ENCODE measurements around the gene EIPR1.

Gene EIPR1

DNA sequence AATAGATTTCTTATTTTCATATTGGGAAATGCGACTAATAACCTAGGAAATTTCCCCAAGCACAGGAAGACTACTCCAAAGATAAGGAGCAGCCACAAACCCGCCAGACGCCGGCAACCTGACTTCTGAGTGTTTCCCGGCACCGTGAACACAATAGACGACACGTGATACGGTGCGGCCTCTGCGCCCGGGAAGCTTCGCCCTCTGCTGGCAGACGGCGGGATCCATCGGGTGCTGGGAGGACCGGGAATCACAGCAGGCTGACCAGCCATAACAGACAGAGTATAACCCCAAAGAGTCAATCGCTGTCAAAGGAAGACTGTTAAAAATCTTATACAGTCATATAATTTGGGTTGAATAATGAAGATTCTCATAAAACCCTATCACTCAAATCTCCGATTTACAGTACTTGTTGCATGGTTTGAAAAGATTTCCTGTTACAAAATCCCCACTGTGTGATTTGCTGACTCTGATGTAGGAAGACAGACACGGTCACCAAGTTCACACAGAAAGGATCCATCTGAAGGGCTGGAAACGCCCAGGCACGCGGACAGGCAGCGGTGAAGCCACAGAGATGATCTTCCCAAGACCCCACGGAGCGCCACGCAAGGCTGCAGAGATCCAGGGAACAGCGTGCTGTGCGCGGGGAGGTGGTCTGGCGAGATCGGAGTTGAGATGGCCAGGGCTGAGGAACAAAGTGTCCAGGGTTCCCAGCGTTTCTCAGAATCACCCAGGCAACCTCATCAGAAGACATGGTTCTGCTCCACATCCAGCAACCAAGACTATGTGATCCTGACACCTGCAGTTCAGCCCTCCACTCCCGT is 73.8 kb downstream of the EIPR1 start:
- peak; percentile 38 for DNase-seq (ENCODE audit: low read depth)

DNA sequence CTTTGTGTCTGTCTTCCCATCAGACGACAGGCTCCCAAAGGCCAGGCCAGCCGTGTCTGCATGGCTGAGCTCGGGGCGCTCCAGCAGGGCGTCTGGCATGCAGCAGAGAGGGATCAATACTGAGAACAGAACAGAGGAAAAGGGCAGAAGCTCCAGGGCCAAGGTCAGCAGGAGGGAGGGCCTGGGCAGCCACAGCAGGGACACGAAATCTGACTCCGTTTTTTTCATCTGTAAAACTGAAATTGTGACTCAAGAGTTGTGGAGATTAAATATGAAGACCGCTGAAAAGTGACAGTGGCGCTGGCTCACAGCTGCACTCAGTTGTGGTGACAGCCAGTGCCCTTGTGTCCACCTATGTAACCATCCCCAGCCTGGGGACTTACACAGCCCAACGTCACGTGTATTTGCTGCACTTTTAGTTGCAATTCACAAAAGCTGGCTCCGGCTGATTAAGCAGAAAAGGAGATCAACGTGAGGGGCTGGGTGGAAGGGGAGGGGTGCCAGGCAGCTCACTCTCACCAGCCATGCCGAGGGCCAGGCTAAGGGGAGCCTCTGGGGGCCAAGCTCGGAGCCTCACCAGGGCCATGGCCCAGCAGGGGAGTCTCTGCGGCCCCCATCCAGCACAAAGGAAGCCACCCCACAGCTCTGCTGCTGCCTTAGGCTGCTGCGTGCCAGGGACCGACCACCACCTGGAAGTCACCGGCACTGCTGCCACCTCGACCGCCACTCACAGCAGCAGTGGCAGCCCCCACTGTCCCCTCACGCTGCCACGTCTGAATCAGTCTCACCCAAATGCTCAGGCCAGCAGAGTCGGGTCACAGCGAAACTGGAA is 74.7 kb downstream of the EIPR1 start:
- DNase-seq (ENCODE audit: low read depth) = no peak

DNA sequence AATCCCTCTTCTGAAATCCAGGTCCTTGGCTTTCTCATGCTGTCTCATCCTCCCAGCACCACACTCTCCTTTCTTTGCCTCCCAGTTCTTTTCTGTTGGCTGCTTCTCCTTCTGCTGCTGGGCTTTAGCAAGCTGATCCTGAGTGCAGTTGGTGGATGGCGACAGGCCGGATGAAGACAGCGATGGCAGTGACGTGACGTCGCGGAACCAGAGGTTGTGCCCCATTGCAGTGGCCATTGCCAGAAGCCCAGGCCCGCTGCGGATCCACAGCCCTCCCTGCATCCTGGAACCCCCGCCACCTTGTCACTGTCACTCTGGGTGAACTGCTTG is 75.2 kb downstream of the EIPR1 start:
- DNase-seq (ENCODE audit: low read depth) = no peak

DNA sequence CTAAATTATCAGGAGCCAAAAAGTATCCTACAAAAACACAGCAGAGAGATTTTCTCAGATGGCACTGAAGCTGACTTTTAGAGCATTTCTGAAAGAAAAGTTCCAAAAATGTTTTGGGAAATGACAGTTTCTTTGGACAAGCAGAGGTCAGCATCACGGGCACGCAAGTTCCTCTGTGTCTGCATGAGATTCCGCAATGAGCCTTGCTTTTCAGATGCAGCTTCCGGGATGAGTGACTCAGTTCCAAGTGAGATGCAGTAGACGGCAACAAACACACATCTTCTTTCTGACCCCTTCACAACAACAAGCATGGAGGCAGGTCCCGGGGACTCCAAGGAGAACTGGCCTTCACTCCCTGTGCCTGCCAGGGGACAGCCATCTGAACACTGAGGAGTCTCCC is 76.6 kb downstream of the EIPR1 start:
- no peak for DNase-seq (ENCODE audit: low read depth)

DNA sequence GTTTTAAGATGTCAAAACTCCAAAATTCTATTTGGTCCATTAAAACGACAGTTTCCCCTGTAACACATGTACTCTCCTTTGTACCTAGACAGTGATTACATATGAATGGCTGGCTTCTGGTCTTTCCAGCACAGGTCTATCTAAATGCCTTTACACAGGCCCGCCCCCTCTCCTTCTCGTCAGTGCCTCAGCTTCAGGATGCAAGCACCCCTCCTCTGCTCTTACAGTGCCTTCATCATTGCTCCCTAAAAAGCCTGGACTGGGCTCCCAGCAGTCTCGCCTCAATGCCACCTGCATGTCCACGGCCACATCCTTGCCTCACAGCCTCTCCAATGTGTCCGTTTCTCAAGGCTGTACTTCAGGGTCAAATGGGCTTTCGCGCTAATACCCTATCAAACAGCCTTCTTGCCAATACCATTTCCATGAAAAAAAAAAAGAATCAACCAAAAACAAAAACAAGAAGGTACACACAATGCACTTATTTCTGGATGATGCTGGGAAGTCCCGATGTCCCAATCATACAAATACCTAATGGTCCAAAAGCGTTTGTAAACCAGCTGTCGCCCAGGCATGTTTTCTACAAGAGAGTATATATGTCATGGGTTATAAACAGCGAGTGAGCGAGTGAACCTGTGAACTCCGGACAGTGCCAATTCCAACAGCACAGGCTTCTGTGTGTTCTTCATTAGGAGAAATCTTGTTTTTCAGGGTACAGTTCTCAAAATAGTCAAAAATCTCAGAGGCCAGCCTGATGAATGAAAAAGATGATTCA is 77.2 kb downstream of the EIPR1 start:
- DNase-seq (ENCODE audit: low read depth) = no peak

DNA sequence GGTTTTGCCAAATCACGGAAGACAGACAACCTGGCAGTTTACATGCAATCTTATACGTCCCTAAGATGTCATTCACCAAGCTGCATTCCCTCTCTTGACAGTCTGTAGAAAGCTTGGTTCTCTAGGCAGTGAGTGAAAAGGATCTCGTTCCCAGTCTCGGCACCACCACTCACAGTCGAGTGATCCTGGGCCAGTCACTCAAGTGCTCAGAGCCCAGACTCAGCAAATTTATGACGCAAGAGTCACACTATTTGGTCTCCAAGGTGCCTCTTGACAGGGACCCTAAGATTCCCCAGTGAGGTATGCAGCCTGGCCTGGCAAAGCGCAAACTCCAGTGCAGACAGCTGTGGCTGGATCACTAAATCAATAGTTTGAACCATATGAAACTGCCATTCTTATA is 77.9 kb downstream of the EIPR1 start:
- no peak for DNase-seq (ENCODE audit: low read depth)

DNA sequence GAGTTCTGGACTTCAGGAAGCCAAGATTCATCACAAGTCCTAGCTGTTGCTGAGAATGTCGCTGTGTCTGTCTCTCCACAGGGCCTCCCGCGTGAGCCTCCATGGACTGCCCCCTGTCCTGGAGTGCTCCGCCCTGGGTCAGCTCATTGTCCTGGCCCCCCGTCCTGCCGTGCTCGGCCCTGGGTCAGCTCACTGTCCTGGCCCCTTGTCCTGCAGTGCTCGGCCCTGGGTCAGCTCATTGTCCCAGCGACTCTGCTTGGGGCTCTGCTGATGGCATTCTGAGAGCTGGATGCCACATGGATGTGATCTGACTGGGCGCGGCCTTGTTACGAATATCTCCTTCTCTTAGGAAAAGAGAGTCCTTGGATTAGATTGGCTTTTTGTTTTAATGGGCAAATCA is 78.5 kb downstream of the EIPR1 start:
- no peak for DNase-seq (ENCODE audit: low read depth)

DNA sequence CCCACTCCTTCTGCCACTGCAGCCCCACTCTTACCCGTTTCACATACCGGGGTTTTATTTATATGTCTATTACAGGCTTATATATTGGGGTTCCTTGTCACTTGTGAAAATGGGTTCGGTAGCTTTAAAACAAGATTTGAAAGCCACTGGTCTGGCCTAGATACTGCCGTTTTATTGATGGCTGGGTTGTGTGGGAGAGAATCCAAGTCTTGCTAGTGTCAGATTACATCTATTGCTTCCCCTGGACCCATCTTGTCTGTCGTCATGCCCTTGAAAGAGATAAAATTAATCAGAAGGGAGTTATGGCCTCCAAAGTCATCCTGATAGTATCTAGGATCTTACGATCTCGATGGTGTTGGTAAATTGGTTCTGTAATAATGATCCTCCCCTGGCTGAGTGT is 79.4 kb downstream of the EIPR1 start:
- DNase-seq (ENCODE audit: low read depth) = no peak

DNA sequence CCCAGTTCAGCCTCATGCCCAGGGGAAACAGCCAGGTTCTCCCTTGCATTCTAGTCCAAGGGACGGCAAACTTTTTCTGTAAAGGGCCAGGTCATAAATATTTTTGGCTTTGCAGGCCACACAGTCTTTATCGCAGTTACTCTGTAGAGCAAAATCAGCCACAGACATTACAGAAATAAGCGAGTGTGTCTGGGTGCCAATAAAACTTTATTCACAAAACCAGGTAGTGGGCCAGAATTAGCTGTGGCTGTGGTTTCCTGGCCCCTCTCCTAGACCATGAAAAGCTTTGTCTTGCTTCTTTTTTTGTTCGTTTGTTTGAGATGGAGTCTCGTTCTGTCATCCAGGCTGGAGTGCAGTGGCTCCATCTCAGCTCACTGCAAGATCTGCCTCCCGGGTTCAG is 80.1 kb downstream of the EIPR1 start:
- DNase-seq (ENCODE audit: low read depth) = no peak

DNA sequence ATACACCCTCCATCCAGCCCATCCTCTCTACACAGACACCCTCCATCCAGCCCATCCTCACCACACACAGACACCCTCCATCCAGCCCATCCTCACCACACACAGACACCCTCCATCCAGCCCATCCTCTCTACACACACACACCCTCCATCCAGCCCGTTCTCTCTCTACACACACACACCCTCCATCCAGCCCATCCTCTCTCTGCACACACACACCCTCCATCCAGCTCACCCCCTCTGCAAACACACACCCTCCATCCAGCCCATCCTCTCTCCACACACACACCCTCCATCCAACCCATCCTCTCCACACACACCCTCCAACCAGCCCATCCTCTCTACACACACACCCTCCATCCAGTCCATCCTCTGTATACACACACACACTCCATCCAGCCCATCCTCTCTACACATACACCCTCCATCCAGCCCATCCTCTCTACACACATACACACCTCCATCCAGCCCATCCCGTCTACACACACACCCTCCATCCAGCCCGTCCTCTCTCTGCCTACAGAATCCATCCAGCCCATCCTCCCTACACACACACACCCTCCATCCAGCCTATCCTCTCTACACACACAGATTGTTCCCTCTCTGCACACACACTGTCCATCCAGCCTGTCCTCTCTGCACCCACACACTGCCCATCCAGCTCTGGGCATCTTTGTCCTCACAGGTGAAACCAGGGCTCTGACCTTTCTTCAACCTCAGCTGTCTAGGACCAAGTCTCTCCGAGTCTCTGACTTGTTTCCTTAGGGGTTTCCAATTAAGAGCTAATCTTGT is 81.2 kb downstream of the EIPR1 start:
- no peak for DNase-seq (ENCODE audit: low read depth)

DNA sequence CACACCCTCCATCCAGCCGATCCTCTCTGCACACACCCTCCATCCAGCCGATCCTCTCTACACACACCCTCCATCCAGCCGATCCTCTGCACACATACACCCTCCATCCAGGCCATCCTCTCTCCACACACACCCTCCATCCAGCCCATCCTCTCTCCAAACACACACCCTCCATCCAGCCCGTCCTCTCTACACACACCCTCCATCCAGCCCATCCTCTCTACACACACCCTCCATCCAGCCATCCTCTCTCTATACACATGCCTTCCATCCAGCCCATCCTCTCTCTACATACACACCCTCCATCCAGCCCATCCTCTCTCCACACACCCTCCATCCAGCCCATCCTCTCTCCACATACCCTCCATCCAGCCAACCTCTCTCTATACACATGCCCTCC is 83.1 kb downstream of the EIPR1 start:
- no peak for DNase-seq (ENCODE audit: low read depth)

DNA sequence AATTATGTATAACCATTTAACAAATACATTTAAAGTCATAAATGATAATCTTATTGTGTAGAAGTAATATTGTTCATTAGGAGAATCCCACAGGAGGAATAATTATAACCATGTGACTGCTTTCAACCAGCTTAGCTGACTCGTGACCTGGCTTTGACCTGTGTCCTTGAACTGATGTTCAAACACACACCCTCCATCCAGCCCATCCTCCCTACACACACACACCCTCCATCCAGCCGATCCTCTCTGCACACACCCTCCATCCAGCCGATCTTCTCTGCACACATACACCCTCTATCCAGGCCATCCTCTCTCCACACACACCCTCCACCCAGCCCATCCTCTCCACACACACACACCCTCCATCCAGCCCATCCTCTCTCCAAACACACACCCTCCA is 83.5 kb downstream of the EIPR1 start:
- no peak for DNase-seq (ENCODE audit: low read depth)

DNA sequence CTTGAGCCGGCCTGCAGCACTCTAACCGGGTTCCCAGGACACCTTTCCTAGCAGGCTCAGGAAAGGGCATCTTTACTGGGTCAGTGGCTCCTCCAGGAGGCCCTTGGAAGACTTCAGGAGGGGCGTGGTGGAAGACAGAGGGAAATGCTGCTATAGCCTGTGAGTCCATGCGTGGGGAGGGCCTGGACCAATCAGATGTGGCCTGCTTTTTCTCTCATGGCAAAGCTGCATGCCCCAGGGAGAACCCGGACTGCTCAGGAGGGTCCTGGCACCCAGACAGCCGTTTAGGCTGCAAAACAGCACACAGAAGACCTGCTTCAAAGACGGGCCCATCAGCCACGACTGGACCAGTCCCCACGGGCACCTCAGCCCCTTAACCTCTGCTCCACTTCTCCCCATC is 84.4 kb downstream of the EIPR1 start:
- no peak for DNase-seq (ENCODE audit: low read depth)

DNA sequence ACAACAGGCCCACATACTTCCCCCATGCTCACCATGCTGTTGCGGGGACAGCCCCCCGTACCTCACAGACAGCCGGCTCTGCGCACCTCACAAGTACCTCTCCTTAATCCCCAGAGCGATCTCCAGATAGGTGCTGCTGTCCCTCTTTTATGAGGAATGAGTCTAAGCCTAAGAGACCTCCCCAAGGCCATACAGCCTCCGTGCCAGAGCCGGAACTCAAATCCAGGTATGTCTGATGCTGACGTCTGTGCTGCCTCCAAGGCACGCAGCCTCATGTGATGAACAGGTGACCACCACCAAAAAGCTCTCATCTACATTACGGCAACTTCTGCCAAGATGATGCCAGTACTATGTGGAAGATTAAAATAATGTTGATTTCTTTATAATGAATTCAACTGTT is 85.2 kb downstream of the EIPR1 start:
- no peak for DNase-seq (ENCODE audit: low read depth)

DNA sequence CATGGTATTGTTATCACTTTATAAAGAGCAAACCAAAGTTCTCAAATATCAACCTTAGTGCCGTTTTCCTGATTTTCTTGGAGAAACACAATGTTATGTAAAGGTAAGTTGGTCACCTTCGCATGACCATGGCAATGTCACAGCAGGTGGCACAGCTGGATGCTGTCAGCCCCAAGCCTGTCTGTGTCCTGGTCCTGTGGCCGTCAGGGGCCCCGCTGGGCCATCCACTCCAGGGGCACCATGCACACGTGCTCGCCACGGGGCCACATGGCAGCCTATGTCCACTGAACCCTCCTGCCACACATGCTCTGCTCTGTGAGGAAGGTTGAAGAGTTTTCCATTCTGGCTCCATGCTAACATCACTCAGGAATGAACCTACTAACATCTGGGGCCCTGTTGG is 85.9 kb downstream of the EIPR1 start:
- no peak for DNase-seq (ENCODE audit: low read depth)

DNA sequence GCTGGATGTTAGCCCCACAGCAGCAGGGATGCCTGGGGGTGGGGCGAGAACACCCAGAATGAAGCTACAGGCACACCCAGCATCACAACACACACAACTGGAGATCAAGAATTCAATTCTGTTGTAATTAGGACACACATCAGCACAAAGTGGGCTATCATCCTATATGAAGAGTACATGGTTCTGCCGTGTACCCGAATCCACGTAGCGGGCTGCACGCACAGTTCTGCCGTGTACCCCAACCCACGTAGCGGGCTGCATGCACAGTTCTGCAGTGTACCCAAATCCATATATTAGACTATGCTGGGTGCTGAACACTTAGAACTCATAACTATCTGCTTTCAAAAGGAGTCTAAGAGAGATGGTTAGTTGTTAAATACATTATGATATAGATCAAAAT is 86.5 kb downstream of the EIPR1 start:
- DNase-seq (ENCODE audit: low read depth) = no peak

DNA sequence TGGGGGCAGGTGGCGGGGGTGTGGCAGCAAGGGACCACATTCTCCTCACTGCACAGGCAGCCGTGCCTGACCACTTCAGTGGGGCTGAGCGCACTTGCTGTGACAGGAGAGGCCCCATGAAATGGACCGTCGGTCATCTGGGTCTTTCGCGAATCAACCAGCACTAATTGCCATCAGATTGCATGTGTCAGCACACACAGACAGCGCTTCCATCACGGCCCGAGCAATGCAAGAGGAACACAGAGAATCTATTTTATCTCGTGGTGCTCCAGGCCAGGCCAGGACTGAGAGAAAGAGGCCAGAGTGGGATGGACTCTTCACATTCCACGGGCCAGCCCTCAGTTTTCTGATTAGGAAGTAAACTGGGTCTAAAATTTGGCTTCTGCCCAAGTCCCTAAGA is 87.0 kb downstream of the EIPR1 start:
- no peak for DNase-seq (ENCODE audit: low read depth)

DNA sequence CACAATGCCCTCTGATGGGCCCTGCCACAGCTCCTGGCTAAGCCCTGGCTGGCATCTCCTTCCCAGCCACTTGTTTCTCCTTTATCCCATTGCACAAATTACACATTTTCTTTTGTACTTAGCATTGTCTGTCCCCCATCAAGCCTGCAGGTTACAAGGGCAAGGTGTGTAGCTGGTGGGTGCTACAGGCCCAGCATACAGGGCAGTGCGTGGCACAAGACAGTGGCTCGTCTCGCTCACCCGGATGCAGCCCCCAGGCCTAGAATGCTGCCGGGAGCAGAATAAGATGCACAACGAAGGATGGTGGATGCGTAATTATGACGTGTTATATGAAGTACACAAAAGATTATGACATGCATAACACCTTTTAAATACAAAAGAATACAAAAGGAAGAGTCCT is 87.6 kb downstream of the EIPR1 start:
- no peak for DNase-seq (ENCODE audit: low read depth)

DNA sequence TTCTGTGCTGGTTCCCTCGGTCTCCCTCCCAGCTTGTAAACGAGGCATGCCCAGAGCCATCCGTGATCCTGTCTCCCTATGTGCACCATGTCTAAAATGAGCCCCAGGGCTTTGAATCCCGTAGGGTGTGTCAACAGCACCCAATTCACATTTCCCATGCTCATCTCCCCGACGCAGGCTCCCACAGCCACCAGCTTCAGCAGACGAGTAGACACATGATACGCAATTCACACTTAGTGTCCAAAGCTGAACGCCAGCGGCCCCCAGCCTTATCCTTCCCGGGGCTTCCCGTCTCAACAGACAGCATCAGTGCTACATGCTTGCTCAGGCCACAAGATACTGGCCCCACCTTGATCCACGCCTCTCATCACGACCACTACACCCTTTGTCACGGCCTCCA is 88.1 kb downstream of the EIPR1 start:
- no peak for DNase-seq (ENCODE audit: low read depth)

DNA sequence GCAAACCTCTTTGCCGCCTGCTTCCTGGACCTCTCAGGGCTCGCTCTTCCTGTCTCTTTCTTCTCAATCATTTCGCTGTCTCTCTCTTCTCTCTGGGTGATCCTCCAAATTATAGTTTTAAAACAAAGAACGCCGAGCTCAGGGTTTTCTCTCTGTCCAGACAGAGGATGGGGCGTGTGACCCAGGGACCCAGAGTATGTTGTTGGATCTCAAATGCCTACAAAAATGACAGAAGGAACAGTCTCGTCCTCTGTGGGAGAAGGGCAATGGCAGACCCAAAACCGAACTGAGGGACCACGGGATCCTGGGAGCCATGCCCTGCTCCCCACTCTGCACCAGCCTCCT is 88.5 kb downstream of the EIPR1 start:
- no peak for DNase-seq (ENCODE audit: low read depth)

DNA sequence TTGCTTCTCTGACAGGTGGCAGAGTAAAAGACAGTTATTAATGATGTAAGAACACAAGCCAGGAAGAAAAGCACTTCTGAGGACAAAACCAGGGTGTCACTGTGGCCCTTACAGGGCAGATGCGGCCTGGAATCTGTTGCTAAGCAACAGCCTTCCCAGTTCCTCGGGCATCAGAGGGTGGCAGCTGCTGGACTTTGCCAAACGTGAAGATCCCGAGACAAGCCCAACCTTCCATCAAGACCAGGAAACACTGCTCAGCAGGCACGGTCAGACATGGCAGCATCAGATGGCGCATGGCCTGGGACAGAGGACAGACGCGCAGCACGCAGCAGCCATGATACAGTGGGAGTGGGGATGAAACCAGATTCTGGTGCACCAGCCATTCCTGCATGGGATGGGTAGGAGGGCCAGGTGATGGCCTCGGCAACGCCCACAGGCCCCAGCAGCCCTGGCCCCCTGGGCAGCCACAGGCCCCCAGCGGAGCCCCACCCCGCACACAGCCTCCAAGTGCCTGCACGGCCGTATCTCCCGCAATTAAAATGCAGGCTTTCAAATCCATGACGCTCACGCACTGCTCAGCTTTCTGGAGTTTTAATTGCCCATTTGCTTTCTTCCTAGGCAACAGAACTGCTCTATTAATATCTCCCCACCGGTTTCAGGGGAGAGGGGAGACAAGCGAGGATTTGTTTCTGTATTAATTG is 89.0 kb downstream of the EIPR1 start:
- DNase-seq (ENCODE audit: low read depth) = no peak

DNA sequence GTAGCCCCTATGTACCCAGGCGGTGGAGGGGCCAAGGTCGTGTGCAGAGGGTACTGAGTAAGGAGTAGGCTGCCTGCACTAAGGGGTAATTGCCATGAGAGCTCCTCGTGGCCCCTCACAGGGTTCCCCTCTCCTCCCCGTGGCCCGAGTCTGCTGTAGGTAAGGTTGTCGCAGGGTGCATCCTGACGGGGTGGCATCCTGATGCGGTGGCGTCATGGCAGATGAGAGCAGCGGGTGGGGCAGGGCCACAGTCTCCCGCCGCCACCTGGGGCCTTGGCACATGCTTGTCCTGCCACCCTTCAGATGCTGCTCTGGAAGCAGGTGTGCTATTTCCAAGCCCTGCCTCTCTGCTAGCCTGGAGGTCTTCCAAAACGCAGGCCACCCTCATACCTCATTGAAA is 89.7 kb downstream of the EIPR1 start:
- DNase-seq (ENCODE audit: low read depth) = no peak
